HFFc6 (cell line): ENCODE results near the gene STK25. TPM values are rescaled to one million over a fixed set of nuclear protein-coding genes. Genes with fewer than 3 reads are reported as not detected.
"Not testable (repeated sequence)": the region's sequence is repeated elsewhere in the genome, so short reads cannot be mapped to it uniquely, and the experiment has no call there.

ENCODE experiments used
- DNase-seq: peaks from one replicate; pipeline ENCODE4 v3.0.0-alpha.2; 2018
- H3K27ac Mint-ChIP-seq: 2 replicates; pipeline ENCODE4 v1.8.0; 2020; ENCODE audit warnings: mild to moderate bottlenecking, mixed read lengths
- H3K27me3 Mint-ChIP-seq: 2 replicates; pipeline ENCODE4 v1.8.0; 2021; ENCODE audit warnings: mild to moderate bottlenecking, moderate library complexity, mixed read lengths; ENCODE audit not compliant: insufficient read depth
- H3K36me3 Mint-ChIP-seq: 2 replicates; pipeline ENCODE4 v1.8.0; 2021; ENCODE audit warnings: low read depth, mixed read lengths
- H3K4me1 Mint-ChIP-seq: 2 replicates; pipeline ENCODE4 v1.8.0; 2020; ENCODE audit warnings: low read depth, mixed read lengths
- H3K4me3 Mint-ChIP-seq: 2 replicates; pipeline ENCODE4 v1.8.0; 2020; ENCODE audit warnings: mild to moderate bottlenecking, moderate library complexity, mixed read lengths
- H3K9me3 Mint-ChIP-seq: 2 replicates; pipeline ENCODE4 v1.8.0; 2020; ENCODE audit warnings: mild to moderate bottlenecking, mixed read lengths
- total RNA-seq, 6 experiments: library from RNA; stranded (reverse); fragmentation: NEBNext Ultra II Directional; extraction: Animal tissue kit (Norgen Biotek cat#: 25700); gene quantifications; 2 replicates in 1 of 6; 3 replicates in 5 of 6; pipeline ENCODE4 v1.2.3, GENCODE V29; 2021
- TF ChIP-seq, protein P1 (sequence below): fragments of 200-600 bp; sonication (generic); IDR thresholded peaks from 2 replicates; pipeline ENCODE4 v1.5.0; 2021; ENCODE audit warnings: antibody characterized with exemption, mild to moderate bottlenecking

The STK25 gene
- total RNA-seq, 6 experiments from 2014 or later = 129 to 159 (median 150) TPM

DNA sequence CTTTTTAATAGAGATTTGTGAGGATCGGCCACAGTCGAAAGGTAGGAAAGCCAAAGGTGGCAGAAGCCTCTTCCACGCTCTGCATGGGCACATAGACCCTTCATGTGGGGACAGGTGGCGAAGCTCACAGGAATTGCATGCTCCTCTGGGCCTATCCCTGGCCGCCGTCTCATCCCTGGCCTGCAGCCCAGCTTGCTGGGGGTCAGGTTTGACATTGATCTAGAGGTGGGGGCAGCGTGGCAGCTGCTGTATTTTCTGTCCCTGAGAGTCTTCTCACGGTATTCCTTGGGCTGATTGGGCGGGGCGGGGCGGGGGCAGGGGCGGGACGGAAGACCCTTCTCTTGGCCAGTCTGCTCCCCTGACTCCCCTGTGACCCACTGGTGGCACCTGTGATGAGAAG is 48.9 kb downstream of the STK25 start:
- H3K4me1 Mint-ChIP-seq = no peaks in the 10 kb centered on the region
- H3K27ac Mint-ChIP-seq = no peak overlapping the region
- no peak overlapping the region for H3K4me3 Mint-ChIP-seq
- no peaks in the 10 kb centered on the region for H3K36me3 Mint-ChIP-seq
- TF ChIP-seq, protein P1, sequence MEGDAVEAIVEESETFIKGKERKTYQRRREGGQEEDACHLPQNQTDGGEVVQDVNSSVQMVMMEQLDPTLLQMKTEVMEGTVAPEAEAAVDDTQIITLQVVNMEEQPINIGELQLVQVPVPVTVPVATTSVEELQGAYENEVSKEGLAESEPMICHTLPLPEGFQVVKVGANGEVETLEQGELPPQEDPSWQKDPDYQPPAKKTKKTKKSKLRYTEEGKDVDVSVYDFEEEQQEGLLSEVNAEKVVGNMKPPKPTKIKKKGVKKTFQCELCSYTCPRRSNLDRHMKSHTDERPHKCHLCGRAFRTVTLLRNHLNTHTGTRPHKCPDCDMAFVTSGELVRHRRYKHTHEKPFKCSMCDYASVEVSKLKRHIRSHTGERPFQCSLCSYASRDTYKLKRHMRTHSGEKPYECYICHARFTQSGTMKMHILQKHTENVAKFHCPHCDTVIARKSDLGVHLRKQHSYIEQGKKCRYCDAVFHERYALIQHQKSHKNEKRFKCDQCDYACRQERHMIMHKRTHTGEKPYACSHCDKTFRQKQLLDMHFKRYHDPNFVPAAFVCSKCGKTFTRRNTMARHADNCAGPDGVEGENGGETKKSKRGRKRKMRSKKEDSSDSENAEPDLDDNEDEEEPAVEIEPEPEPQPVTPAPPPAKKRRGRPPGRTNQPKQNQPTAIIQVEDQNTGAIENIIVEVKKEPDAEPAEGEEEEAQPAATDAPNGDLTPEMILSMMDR = no peak
- H3K9me3 Mint-ChIP-seq = no peaks in the 10 kb centered on the region
- peaks cover 2% of the 10 kb centered on the region for H3K27me3 Mint-ChIP-seq
- DNase-seq = no peak

DNA sequence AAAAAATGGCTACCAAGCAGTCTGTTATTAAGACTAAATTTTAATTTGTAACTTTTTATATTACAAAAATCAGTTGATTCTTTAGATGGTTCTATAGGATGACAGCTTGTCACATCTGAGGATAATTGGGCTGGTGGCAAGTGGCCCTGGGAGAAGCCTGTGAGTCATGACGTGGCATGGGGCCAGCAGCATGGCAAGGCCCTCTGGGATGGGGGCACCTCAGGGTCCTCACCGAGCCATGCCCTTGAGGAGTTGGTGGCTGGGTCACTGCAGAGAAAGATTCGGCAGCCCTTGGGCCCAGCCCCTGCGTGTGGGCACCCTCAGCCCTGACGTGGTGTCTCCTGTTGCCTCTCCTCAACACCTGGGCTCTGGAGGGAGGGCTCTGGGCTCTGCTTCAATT is 49.7 kb downstream of the STK25 start:
- TF ChIP-seq, protein P1 = no peak
- Mint-ChIP-seq H3K9me3 (no peaks in the 10 kb centered on the region), H3K27ac (no peak overlapping the region), H3K4me3 (no peak overlapping the region), H3K27me3 (peaks cover 2% of the 10 kb centered on the region), H3K36me3 (no peaks in the 10 kb centered on the region), H3K4me1 (no peaks in the 10 kb centered on the region)
- no peak for DNase-seq

DNA sequence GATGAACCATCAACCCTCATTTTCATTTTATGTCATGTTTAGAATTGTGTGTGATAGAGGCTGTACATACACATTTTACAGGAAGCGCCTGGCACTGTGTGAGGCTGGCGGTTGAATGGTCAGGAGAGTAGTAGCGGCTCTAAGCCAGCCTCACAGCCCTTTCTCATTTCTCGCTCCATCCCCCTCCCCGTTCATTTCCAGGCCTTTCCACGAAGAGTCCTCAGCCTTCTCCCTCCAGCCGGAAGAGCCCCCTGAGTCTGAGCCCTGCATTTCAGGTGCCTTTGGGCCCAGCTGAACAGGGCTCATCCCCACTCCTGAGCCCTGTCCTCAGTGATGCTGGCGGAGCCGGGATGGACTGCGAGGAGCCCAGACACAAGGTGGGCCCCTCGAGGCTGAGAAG is 51.8 kb downstream of the STK25 start:
- no peaks in the 10 kb centered on the region for H3K4me1 Mint-ChIP-seq
- H3K9me3 Mint-ChIP-seq = no peaks in the 10 kb centered on the region
- TF ChIP-seq, protein P1 = no peak
- H3K27ac Mint-ChIP-seq = no peak overlapping the region
- peaks cover 2% of the 10 kb centered on the region for H3K27me3 Mint-ChIP-seq
- no peak overlapping the region for H3K4me3 Mint-ChIP-seq
- DNase-seq = no peak
- no peaks in the 10 kb centered on the region for H3K36me3 Mint-ChIP-seq

DNA sequence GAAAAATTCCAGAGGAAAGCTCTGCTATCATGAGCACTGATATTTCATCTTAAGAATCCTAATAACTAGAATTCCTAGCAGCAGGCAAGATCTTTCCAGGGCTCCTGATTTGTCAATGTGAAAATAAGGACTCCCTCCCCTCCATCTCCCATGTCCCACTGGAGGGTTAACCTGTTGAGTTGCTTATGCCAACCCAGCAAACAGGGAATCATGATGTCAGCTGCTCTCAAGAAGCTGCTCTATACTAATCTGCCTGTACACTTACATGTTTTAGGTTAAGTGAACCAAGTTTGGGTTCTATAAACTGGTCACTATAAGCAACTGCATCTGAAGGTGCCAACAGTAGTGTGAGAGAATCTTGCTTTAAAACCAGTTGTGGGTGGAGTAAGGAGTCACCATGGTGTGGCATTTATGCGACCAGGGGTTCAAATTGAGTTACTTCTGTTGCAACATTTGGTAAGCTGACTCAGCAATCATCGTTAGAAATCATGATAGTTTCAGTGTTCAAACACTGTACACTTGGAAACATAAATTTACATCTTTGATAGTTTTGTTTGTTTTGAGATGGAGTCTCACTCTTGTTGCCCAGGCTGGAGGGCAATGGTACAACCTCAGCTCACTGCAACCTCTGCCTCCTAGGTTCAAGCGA is 53.4 kb downstream of the STK25 start:
- Mint-ChIP-seq H3K9me3 (no peaks in the 10 kb centered on the region), H3K27ac (no peak overlapping the region), H3K4me1 (no peaks in the 10 kb centered on the region), H3K36me3 (no peaks in the 10 kb centered on the region), H3K27me3 (peaks cover 2% of the 10 kb centered on the region; the same call in 1 of the 2 replicates), H3K4me3 (no peak overlapping the region)
- no peak for DNase-seq
- TF ChIP-seq, protein P1 = no peak

DNA sequence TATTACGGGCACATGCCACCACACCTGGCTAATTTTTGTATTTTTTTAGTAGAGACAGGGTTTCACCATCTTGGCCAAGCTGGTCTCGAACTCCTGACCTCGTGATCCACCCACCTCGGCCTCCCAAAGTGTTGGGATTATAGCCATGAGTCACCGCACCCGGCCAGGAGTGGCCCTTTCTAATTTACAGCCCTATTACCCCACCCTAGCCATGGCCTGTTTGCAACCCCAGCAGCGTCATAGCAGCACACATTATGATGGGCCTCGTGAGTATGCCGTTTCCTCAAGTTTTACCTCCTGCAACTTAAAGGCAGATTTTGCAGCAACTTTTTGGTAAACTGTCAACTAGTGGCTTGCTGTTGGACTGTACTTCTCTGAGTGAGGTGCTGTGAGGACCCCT is 54.5 kb downstream of the STK25 start:
- not testable (repeated sequence) for H3K36me3 Mint-ChIP-seq, H3K27me3 Mint-ChIP-seq, DNase-seq, H3K4me1 Mint-ChIP-seq, H3K9me3 Mint-ChIP-seq, H3K4me3 Mint-ChIP-seq, H3K27ac Mint-ChIP-seq

DNA sequence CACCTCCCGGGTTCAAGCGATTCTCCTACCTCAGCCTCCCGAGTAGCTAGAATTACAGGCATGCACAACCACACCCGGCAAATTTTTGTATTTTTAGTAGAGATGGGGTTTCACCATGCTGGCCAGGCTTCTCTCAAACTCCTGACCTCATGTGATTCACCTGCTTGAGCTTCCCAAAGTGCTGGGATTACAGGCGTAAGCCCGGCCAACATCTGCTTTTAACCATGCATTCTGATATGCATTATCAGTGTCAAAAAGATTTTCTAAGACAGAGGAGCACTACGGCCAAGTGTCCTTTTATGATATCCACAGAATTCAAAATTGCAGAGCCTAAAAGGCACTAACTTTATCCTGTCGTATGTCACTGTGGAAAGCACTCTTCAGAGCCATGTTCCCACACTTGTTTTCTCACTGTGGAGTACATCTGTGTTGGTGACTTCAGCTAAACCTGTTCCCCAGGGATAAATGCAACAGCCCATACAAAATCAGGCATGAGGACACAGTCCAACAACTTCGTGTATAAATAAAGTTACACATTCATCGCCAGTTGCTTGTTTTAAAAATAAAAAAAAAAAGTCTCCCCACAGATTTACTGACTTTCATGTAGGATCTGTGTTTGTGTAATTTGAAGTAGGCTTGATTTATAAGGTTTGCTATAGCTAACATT is 56.4 kb downstream of the STK25 start:
- Mint-ChIP-seq H3K4me1 (no peaks in the 10 kb centered on the region), H3K9me3 (no peaks in the 10 kb centered on the region), H3K36me3 (no peaks in the 10 kb centered on the region), H3K4me3 (no peak overlapping the region), H3K27me3 (peaks cover 2% of the 10 kb centered on the region; the same call in 1 of the 2 replicates), H3K27ac (no peak overlapping the region)
- DNase-seq = no peak
- TF ChIP-seq, protein P1 = no peak

DNA sequence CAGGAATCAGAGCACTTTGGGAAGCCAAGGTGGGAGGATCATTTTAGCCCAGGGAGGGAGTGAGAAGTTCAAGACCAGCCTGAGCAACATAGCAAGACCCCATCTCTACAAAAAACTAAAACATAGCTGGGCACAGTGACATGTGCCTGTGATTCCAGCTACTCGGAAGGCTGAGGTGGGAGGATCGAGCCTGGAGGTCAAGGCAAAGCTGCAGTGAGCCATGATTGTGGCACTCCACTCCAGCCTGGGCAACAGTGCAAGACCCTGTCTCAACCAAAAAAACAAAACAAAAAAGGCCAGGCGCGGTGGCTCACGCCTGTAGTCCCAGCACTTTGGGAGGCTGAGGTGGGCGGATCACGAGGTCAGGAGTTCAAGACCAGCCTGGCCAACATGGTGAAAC is 58.3 kb downstream of the STK25 start:
- not testable (repeated sequence) for H3K4me3 Mint-ChIP-seq, H3K4me1 Mint-ChIP-seq, H3K27me3 Mint-ChIP-seq, H3K27ac Mint-ChIP-seq, H3K9me3 Mint-ChIP-seq, H3K36me3 Mint-ChIP-seq, DNase-seq
